Pancreas (tissue), 10 donors: ENCODE results near the gene L1TD1. TPM values are rescaled to one million over a fixed set of nuclear protein-coding genes. Genes with fewer than 3 reads are reported as not detected.

ENCODE experiments used
- ATAC-seq, 4 donors: fragments of 200-7000 bp; cut with Tn5 transposase; one replicate each; pipeline versions ENCODE4 v1.8.0 to v1.9.1; 2020; ENCODE audit warnings: mild to moderate bottlenecking in 4 of 4, moderate library complexity in 4 of 4
- DNase-seq, 6 donors: peaks; one replicate each; pipeline ENCODE4 v3.0.0-alpha.2; 2020
- FAIRE-seq: peaks from 2 replicates; lab custom pipeline; 2012; peaks lifted over from hg19 to GRCh38; lab: Jason Lieb, UNC
- H3K27ac ChIP-seq, 4 donors: fragments of 200-600 bp; sonication (generic); 1 replicate in 3 of 4; 2 replicates in 1 of 4; pipeline versions ENCODE4 v1.5.0 to v1.8.0; 2020
- H3K27me3 ChIP-seq, 4 donors: fragments of 200-600 bp; one replicate each; pipeline ENCODE4 v1.8.0; 2021
- H3K36me3 ChIP-seq, 3 donors: fragments of 200-600 bp; sonication (generic) in 1 of 3; one replicate each; pipeline versions ENCODE4 v1.5.0 to v1.8.0; 2020 to 2021
- H3K4me1 ChIP-seq, 3 donors: fragments of 200-600 bp; one replicate each; pipeline ENCODE4 v1.8.0; 2021
- H3K4me3 ChIP-seq, 4 donors: fragments of 200-600 bp; sonication (generic) in 2 of 4; one replicate each; pipeline versions ENCODE4 v1.5.0 to v1.8.0; 2020 to 2021
- H3K9me3 ChIP-seq, 4 donors: fragments of 200-600 bp; one replicate each; pipeline ENCODE4 v1.8.0; 2021
- WGBS, 2 donors: extraction: QIAGEN DNeasy Blood & Tissue Kit; methylation state at CpG; one replicate each; pipeline ENCODE4 v1.1.7; 2013; 5-methylcytosine and 5-hydroxymethylcytosine counted together
- intact Hi-C, 3 donors: fragments of 100-400 bp; cut with DNase I; formaldehyde crosslinking; loops; one replicate each; pipeline versions ENCODE4 v1.11.1 to v1.14.2; 2022
- polyA plus RNA-seq, 2 donors: library from polyadenylated mRNA; stranded (reverse); fragments of 200-250 nt; gene quantifications; one replicate each; pipeline ENCODE4 v1.2.3, GENCODE V29; 2013
- total RNA-seq, 6 donors: library from RNA; stranded (reverse); fragmentation: NEBNext Ultra II Directional in 4 of 6; extraction: Animal tissue kit (Norgen Biotek cat#: 25700) in 4 of 6; gene quantifications; one replicate each; pipeline versions ENCODE4 v1.2.1 to v1.2.4, GENCODE V29; 2021 to 2023
- TF ChIP-seq, protein P1 (sequence below), 4 donors: fragments of 200-600 bp; sonication (generic) in 3 of 4; IDR thresholded peaks; one replicate each; pipeline versions ENCODE4 v1.5.0 to v1.8.0; 2021; ENCODE audit warnings: antibody characterized with exemption in 4 of 4
- donor health status: healthy with polysubstance abuse.
- donor health status: DM: no; HTN: no; CAD: no; lungs with moderate emphysema.
- donor health status: DM: no; HTN: no; CAD: no.
- donor health status: control.
- donor health status: control.
- donor health status: Bipolar disorder and iron deficiency.
- donor health status: DM: yes; HTN: yes; CAD: no.
- donor health status: DM: no; HTN: no; CAD: no.
- donor health status: DM: no; HTN: no; CAD: no.
- donor health status: DM: yes; HTN: yes; CAD: no.

Gene L1TD1
- total and polyA plus RNA-seq, 8 donors, result 0.03 to 0.28 (median 0.09) TPM; not detected in 2

DNA sequence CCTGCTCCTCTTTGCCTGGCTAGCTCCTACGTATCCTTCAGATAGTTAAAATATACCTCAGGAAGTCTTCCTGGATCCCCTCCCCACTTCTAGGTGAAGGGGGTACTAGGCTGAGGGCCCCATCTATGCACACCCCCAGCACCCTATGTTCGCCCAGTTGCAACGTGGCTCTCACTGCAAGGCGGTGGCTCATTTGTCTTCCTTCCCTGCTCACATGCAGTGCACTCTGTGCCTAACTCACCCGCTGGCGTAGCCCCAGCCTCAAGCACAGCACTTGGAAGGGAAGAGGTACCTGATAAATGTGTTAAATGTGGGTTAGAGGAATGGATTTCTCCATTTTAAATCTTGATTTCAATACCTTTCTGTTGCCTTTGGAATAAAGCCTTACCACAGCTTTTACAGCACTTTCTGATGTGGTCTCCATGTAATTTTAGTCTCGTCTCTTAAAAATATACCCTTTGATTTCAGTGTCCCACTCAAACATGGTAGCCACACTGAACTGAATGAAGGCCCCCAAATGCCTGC, 39.3 kb downstream of the L1TD1 start:
- no peak overlapping the region for H3K27ac ChIP-seq
- TF ChIP-seq, protein P1, sequence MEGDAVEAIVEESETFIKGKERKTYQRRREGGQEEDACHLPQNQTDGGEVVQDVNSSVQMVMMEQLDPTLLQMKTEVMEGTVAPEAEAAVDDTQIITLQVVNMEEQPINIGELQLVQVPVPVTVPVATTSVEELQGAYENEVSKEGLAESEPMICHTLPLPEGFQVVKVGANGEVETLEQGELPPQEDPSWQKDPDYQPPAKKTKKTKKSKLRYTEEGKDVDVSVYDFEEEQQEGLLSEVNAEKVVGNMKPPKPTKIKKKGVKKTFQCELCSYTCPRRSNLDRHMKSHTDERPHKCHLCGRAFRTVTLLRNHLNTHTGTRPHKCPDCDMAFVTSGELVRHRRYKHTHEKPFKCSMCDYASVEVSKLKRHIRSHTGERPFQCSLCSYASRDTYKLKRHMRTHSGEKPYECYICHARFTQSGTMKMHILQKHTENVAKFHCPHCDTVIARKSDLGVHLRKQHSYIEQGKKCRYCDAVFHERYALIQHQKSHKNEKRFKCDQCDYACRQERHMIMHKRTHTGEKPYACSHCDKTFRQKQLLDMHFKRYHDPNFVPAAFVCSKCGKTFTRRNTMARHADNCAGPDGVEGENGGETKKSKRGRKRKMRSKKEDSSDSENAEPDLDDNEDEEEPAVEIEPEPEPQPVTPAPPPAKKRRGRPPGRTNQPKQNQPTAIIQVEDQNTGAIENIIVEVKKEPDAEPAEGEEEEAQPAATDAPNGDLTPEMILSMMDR (IDR thresholded peaks at IDR 0.05), result no peak
- no peaks in the 10 kb centered on the region for H3K27me3 ChIP-seq
- no peaks in the 10 kb centered on the region for H3K9me3 ChIP-seq
- ATAC-seq, result no peak
- H3K36me3 ChIP-seq, result no peaks in the 10 kb centered on the region
- intact Hi-C loops, result no loop called here
- no peak for DNase-seq
- H3K4me3 ChIP-seq, result no peak overlapping the region
- WGBS, 2 donors, result 75 to 83% methylated on average over 7 of the region's 7 CpGs
- FAIRE-seq, result no peak
- no peaks in the 10 kb centered on the region for H3K4me1 ChIP-seq

DNA sequence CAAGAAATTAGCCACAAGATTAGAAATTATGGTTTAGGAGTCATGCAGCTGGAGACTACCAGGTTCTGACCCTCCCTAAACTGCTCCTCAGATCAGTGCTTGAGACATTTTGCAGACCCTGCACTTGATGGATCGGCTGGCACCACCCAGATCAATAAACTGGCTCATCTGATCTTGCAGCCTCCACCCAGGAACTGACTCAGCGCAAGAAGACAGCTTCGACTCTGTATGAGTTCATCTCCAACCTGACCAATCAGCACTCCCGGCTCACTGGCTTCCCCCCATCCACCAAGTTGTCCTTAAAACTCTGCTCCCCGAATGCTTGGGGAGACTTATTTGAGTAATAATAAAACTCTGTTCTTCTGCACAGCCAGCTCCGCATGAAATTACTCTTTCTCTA, 40.0 kb downstream of the L1TD1 start:
- Histone ChIP-seq H3K4me3 (no peak overlapping the region), H3K9me3 (no peaks in the 10 kb centered on the region), H3K4me1 (no peaks in the 10 kb centered on the region), H3K27ac (no peak overlapping the region), H3K27me3 (no peaks in the 10 kb centered on the region), H3K36me3 (no peaks in the 10 kb centered on the region)
- ATAC-seq (no peak), FAIRE-seq (no peak), DNase-seq (no peak)
- TF ChIP-seq, protein P1 (IDR thresholded peaks at IDR 0.05), result no peak
- intact Hi-C loops, result no loop called here
- 57 to 67% methylated on average over 6 of the region's 6 CpGs for WGBS, 2 donors

DNA sequence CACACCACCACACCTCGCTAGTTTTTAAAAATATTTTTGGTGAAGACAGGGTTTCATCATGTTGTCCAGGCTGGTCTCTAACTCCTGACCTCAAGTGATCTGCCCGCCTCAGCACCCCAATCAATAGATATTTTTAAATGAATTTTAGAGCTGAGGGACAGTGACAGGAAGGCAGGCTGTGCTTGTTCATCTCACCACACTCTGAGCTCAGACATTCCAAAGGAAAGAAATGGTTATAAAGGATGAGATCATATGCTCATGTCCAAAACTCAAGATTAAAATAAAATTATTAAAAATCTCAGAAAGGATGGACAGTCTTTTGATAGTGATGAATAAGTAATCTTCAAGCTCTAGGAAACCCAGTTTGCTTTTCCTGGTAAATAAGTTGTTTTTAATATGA, 40.9 kb downstream of the L1TD1 start:
- TF ChIP-seq, protein P1 (IDR thresholded peaks at IDR 0.05), result no peak
- DNase-seq (no peak), FAIRE-seq (no peak), ATAC-seq (no peak)
- H3K27me3 ChIP-seq, result no peaks in the 10 kb centered on the region
- H3K9me3 ChIP-seq, result no peaks in the 10 kb centered on the region
- no peak overlapping the region for H3K27ac ChIP-seq
- no peak overlapping the region for H3K4me3 ChIP-seq
- H3K36me3 ChIP-seq, result no peaks in the 10 kb centered on the region
- intact Hi-C loops, result no loop called here
- H3K4me1 ChIP-seq, result no peaks in the 10 kb centered on the region
- 88 to 89% methylated on average over 2 of the region's 2 CpGs for WGBS, 2 donors

DNA sequence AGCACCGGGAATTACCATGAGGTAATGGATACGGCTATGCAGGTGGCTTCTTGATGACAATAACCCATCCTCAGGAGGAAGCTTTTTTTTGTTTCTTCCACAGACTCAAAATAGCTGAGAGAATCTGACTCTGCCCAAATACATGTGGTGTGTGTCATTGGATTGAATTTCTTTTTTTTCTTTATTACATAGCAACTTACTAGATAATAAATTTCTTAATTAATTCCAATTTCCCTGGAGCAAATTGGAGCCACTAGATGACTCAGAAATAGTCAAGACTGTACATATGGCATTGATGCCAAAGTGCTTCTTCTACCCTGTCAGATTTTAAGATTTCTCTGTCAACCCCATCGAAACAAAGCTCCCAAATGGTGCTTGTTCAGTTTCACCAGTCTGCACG, 42.7 kb downstream of the L1TD1 start:
- FAIRE-seq (no peak), DNase-seq (no peak), ATAC-seq (no peak)
- 92 to 97% methylated on average over 4 of the region's 4 CpGs for WGBS, 2 donors
- Histone ChIP-seq H3K27me3 (no peaks in the 10 kb centered on the region), H3K4me1 (no peaks in the 10 kb centered on the region), H3K36me3 (no peaks in the 10 kb centered on the region), H3K4me3 (no peak overlapping the region), H3K9me3 (no peaks in the 10 kb centered on the region), H3K27ac (no peak overlapping the region)
- TF ChIP-seq, protein P1 (IDR thresholded peaks at IDR 0.05), result no peak
- intact Hi-C loops, result no loop called here

DNA sequence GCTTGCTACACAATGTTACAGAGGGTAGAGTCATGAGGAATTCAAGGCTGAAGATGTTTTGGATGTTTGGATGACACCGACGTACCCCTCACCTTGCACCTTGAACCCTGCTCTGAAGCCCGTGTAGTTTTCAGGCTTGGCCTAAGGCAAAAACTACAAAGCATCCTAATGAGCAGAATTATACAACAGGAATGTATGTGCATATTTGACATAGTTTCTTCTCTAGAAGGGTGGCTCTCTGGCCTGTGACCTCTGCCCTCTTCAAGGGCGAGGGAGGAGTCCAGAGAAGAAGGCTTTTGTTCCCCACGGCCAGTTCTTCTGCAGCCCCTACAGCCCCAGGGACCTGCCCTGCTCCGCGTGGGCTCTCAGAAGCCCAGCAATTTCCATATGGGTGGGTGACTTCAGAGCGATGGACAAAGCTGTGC, 43.3 kb downstream of the L1TD1 start:
- intact Hi-C loops, result no loop called here
- DNase-seq (no peak), ATAC-seq (no peak), FAIRE-seq (no peak)
- Histone ChIP-seq H3K9me3 (no peaks in the 10 kb centered on the region), H3K4me1 (no peaks in the 10 kb centered on the region), H3K36me3 (no peaks in the 10 kb centered on the region), H3K27me3 (no peaks in the 10 kb centered on the region), H3K27ac (no peak overlapping the region), H3K4me3 (no peak overlapping the region)
- WGBS, 2 donors, result 78 to 80% methylated on average over 8 of the region's 8 CpGs
- TF ChIP-seq, protein P1 (IDR thresholded peaks at IDR 0.05), result no peak
